IMR-90 (cell line): ENCODE data around the gene PRKCH. TPM values are rescaled to one million over a fixed set of nuclear protein-coding genes. Genes with fewer than 3 reads are reported as not detected.
A peak's percentile ranks its signal among the peaks of the same experiment; 100 is the strongest.

Experiments used
- ATAC-seq: fragments of 200-7000 bp; cut with Tn5 transposase; 2 replicates; pipeline ENCODE4 v1.9.1; 2020; ENCODE audit warnings: low read depth, mild to moderate bottlenecking, moderate library complexity
- BruUV-seq: library from RNA; stranded (reverse); fragments of 400-500 nt; replicated peaks from 2 replicates; lab custom pipeline; 2021; lab: Mats Ljungman, UMichigan
- CTCF ChIA-PET: fragments of 300-600 bp; formaldehyde crosslinking; extraction: SDS; loops from one replicate; lab custom pipeline; 2021; ENCODE audit warnings: antibody characterized with exemption; lab: Yijun Ruan, JAX
- POLR2A ChIA-PET: fragments of 300-600 bp; sonication (Branson Sonifier 250); formaldehyde crosslinking; loops from one replicate; lab custom pipeline; 2022; ENCODE audit warnings: antibody characterized with exemption; ENCODE audit not compliant: unreplicated experiment; lab: Charles Lee
- DNase-seq: peaks from one replicate; pipeline ENCODE4 v3.0.0; 2013
- H2AFZ ChIP-seq: replicated peaks from 2 replicates; pipeline ENCODE3; 2013; ENCODE audit warnings: low read length, mild to moderate bottlenecking; ENCODE audit not compliant: poor library complexity
- H2AK5ac ChIP-seq: 2 replicates; pipeline ENCODE4 v1.6.1; 2013; ENCODE audit warnings: low read depth, low read length, inconsistent platforms
- H2AK9ac ChIP-seq: replicated peaks from 2 replicates; pipeline ENCODE3; 2013; ENCODE audit warnings: mild to moderate bottlenecking, low read depth, low read length, moderate library complexity; ENCODE audit not compliant: poor library complexity
- H2BK120ac ChIP-seq: 2 replicates; pipeline ENCODE4 v1.6.1; 2013; ENCODE audit warnings: low read depth, low read length, inconsistent platforms
- H2BK15ac ChIP-seq: 3 replicates; pipeline ENCODE4 v1.6.1; 2013; ENCODE audit warnings: low read depth, low read length, inconsistent platforms
- H2BK20ac ChIP-seq: 2 replicates; pipeline ENCODE4 v1.6.1; 2013; ENCODE audit warnings: low read depth, mild to moderate bottlenecking, inconsistent platforms, low read length, moderate library complexity
- H2BK5ac ChIP-seq: 2 replicates; pipeline ENCODE4 v1.6.1; 2013; ENCODE audit warnings: mild to moderate bottlenecking, low read depth, low read length, inconsistent platforms; ENCODE audit not compliant: poor library complexity, severe bottlenecking
- H3K14ac ChIP-seq: replicated peaks from 2 replicates; pipeline ENCODE4 v1.6.1; 2013; ENCODE audit warnings: low read depth, low read length, inconsistent platforms
- H3K18ac ChIP-seq: 2 replicates; pipeline ENCODE4 v1.6.1; 2013; ENCODE audit warnings: low read depth, low read length, control low read depth
- H3K23ac ChIP-seq: 2 replicates; pipeline ENCODE4 v1.6.1; 2013; ENCODE audit warnings: low read depth, low read length, inconsistent platforms
- H3K27ac ChIP-seq: 2 replicates; pipeline ENCODE4 v1.5.1; 2013; ENCODE audit warnings: mild to moderate bottlenecking, control low read depth, low read length; ENCODE audit not compliant: insufficient read depth
- H3K27me3 ChIP-seq: 2 replicates; pipeline ENCODE4 v1.6.1; 2013; ENCODE audit warnings: low read length; ENCODE audit not compliant: control insufficient read depth, insufficient read depth
- H3K36me3 ChIP-seq: 2 replicates; pipeline ENCODE4 v1.6.1; 2013; ENCODE audit warnings: low read length, mixed read lengths; ENCODE audit not compliant: control insufficient read depth, insufficient read depth
- H3K4ac ChIP-seq: 2 replicates; pipeline ENCODE4 v1.6.1; 2013; ENCODE audit warnings: low read depth, low read length, inconsistent platforms
- H3K4me1 ChIP-seq: 2 replicates; pipeline ENCODE4 v1.6.1; 2013; ENCODE audit warnings: low read length, mixed read lengths; ENCODE audit not compliant: control insufficient read depth, insufficient read depth
- H3K4me2 ChIP-seq: 2 replicates; pipeline ENCODE4 v1.6.1; 2013; ENCODE audit warnings: low read depth, mild to moderate bottlenecking, control low read depth, low read length, moderate library complexity
- H3K4me3 ChIP-seq: 2 replicates; pipeline ENCODE4 v1.5.1; 2013; ENCODE audit warnings: low read depth, mild to moderate bottlenecking, control low read depth, low read length, moderate library complexity; ENCODE audit not compliant: insufficient read depth
- H3K56ac ChIP-seq: 2 replicates; pipeline ENCODE4 v1.6.1; 2013; ENCODE audit warnings: low read length, inconsistent platforms; ENCODE audit not compliant: insufficient read depth; ENCODE audit errors: extremely low read depth
- H3K79me1 ChIP-seq, 2 experiments: 2 replicates each; pipeline ENCODE4 v1.6.1; 2013; ENCODE audit warnings: low read length in 2 of 2, inconsistent platforms in 1 of 2, low read depth in 1 of 2
- H3K9ac ChIP-seq: 2 replicates; pipeline ENCODE4 v1.6.1; 2013; ENCODE audit warnings: low read depth, low read length, control low read depth
- H3K9me1 ChIP-seq: 2 replicates; pipeline ENCODE4 v1.6.1; 2013; ENCODE audit warnings: low read length, inconsistent platforms; ENCODE audit not compliant: insufficient read depth
- H3K9me3 ChIP-seq: 2 replicates; pipeline ENCODE4 v1.6.1; 2013; ENCODE audit warnings: low read length; ENCODE audit not compliant: control insufficient read depth, insufficient read depth
- H4K20me1 ChIP-seq: 2 replicates; pipeline ENCODE4 v1.6.1; 2013; ENCODE audit warnings: low read length, inconsistent platforms; ENCODE audit not compliant: insufficient read depth
- H4K5ac ChIP-seq: 2 replicates; pipeline ENCODE4 v1.6.1; 2013; ENCODE audit warnings: mild to moderate bottlenecking, low read depth, low read length, control low read depth
- H4K8ac ChIP-seq, 2 experiments: 2 replicates each; pipeline ENCODE4 v1.6.1; 2013; ENCODE audit warnings: low read depth in 2 of 2, low read length in 2 of 2, control low read depth in 1 of 2, inconsistent platforms in 1 of 2
- H4K91ac ChIP-seq: 2 replicates; pipeline ENCODE4 v1.6.1; 2013; ENCODE audit warnings: low read depth, low read length, inconsistent platforms; ENCODE audit not compliant: insufficient read depth
- CEBPB ChIP-seq: IDR thresholded peaks from 2 replicates; pipeline ENCODE4 v1.6.1; 2012; ENCODE audit warnings: low read depth, low read length, improper control_type of control experiment
- MAFK ChIP-seq: IDR thresholded peaks from 2 replicates; pipeline ENCODE4 v1.6.1; 2012; ENCODE audit warnings: low read depth, low read length, improper control_type of control experiment
- POLR2A ChIP-seq: IDR thresholded peaks from 2 replicates; pipeline ENCODE4 v1.6.1; 2012; ENCODE audit warnings: mild to moderate bottlenecking, low read depth, low read length
- RFX5 ChIP-seq: IDR thresholded peaks from 2 replicates; pipeline ENCODE4 v1.8.0; 2012; ENCODE audit warnings: low read depth, mild to moderate bottlenecking, low read length, moderate library complexity
- USF2 ChIP-seq: fragments of 150-350 bp; IDR thresholded peaks from 2 replicates; pipeline ENCODE4 v1.6.1; 2017; ENCODE audit warnings: mild to moderate bottlenecking, antibody characterized with exemption, low read length, low read depth
- WGBS, 2 experiments: methylation state at CpG; one replicate each; pipeline versions ENCODE4 v1.1.5 to v1.1.7; 2013; ENCODE audit warnings: missing lambda C conversion rate in 2 of 2; ENCODE audit not compliant: insufficient read length in 1 of 2; ENCODE audit errors: extremely low coverage in 2 of 2; 5-methylcytosine and 5-hydroxymethylcytosine counted together
- dilution Hi-C: fragments of 300-500 bp; cut with HindIII; formaldehyde crosslinking; loops from one replicate; pipeline ENCODE4 v1.14.3; 2018; ENCODE audit warnings: low sequenced_read_pairs; ENCODE audit not compliant: unreplicated experiment
- in situ Hi-C: fragments of 300-500 bp; cut with MboI; formaldehyde crosslinking; loops from 3 replicates; pipeline ENCODE4 v1.14.3; 2019; ENCODE audit warnings: low sequenced_read_pairs, inconsistent platforms, mixed read lengths
- intact Hi-C: fragments of 100-400 bp; cut with micrococcal nuclease; formaldehyde crosslinking; loops from 2 replicates; pipeline ENCODE4 v1.10.0; 2022
- polyA plus RNA-seq, 3 experiments: library from polyadenylated mRNA; depleted of rRNA; stranded (reverse); fragments of >200 nt; gene quantifications; 2 replicates each; pipeline ENCODE4 v1.2.3, GENCODE V29; 2012; ENCODE audit warnings: low replicate concordance in 1 of 3
- total RNA-seq: library from RNA; depleted of rRNA; stranded (reverse); fragments of >200 nt; gene quantifications from 2 replicates; pipeline ENCODE4 v1.2.3, GENCODE V29; 2012
- TF ChIP-seq, protein P1 (sequence below): conservative IDR thresholded peaks from 2 replicates; pipeline ENCODE4 v1.5.1; 2012; ENCODE audit warnings: mild to moderate bottlenecking, low read depth, low read length, improper control_type of control experiment

Gene PRKCH
- total and polyA plus RNA-seq, 2 of the 4 experiments (the other 2 are of a cell fraction): 1.6 to 2.3 TPM

DNA sequence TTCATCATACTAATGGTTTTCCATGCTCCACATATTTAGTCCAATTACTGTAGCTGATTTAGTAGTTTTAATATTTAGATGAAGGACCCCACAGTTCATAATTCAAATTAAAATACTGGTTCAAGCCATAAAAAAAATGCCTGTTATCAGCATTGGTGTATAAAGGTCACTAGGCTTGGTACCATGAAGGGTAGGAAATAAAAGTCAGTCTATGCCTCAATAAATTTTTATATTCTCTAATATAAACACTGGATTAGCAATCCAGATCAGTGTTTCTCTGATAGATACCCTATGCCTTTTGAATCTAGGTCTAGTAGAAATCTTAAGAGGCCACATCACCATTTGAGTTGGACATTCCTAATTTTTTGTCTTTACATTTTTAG is 210.7 kb downstream of the PRKCH start (continued):
- TF ChIP-seq USF2 (no peak), CEBPB (no peak)

DNA sequence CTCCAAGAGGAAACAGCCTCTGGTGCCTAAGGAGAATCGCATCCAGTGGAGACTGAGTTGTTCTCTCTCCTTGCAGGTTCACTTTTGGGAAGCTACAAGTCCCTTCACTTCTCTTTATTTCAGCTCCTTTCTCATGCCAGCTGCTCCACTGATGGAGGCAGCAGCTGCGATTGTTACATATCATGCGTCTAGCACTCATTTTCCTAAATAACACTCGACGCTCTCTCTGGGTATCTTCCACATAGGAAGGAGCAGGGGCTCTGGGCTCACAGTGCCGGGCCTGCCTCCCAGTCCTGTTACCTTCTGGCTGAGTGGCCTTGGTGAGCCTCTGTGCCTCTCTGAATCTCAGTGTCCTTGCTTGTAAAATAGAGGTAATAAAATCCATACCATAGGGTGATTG is 211.4 kb downstream of the PRKCH start:
- H2BK5ac ChIP-seq: no peak overlapping the region
- no peaks in the 10 kb centered on the region for H3K27me3 ChIP-seq
- peak overlapping the region; percentile 53; the same call in 1 of the 3 replicates for H2BK15ac ChIP-seq
- ATAC-seq (no peak), DNase-seq (no peak)
- no peak overlapping the region for H2AK9ac ChIP-seq
- peak overlapping the region; percentile 2 for H3K18ac ChIP-seq
- H3K14ac ChIP-seq: peak overlapping the region; percentile 61; the same call in 1 of the 2 replicates
- H4K20me1 ChIP-seq: no peaks in the 10 kb centered on the region
- H2BK20ac ChIP-seq: 0 out of 2 replicates have a peak overlapping the region, but pooled peaks have one; percentile 20
- H2AFZ ChIP-seq: no peak overlapping the region
- H4K8ac ChIP-seq: peak overlapping the region in 1 of 2 experiments; percentile 53; a peak in 2 of 4 replicates
- no peak for TF ChIP-seq RFX5
- no peak for TF ChIP-seq MAFK
- TF ChIP-seq, protein P1, sequence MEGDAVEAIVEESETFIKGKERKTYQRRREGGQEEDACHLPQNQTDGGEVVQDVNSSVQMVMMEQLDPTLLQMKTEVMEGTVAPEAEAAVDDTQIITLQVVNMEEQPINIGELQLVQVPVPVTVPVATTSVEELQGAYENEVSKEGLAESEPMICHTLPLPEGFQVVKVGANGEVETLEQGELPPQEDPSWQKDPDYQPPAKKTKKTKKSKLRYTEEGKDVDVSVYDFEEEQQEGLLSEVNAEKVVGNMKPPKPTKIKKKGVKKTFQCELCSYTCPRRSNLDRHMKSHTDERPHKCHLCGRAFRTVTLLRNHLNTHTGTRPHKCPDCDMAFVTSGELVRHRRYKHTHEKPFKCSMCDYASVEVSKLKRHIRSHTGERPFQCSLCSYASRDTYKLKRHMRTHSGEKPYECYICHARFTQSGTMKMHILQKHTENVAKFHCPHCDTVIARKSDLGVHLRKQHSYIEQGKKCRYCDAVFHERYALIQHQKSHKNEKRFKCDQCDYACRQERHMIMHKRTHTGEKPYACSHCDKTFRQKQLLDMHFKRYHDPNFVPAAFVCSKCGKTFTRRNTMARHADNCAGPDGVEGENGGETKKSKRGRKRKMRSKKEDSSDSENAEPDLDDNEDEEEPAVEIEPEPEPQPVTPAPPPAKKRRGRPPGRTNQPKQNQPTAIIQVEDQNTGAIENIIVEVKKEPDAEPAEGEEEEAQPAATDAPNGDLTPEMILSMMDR: no peak
- no peak for TF ChIP-seq POLR2A
- H3K27ac ChIP-seq: no peak overlapping the region
- H3K4ac ChIP-seq: peak overlapping the region; percentile 3; the same call in 1 of the 2 replicates
- H3K4me2 ChIP-seq: no peak overlapping the region
- peaks cover 29% of the 10 kb centered on the region for H3K9me1 ChIP-seq
- peak overlapping the region; percentile 1; the same call in 1 of the 2 replicates for H4K5ac ChIP-seq
- no peaks in the 10 kb centered on the region for H3K36me3 ChIP-seq
- 100% methylated on average over 1 of the region's 6 CpGs; no CpG with 5 or more reads in 1 of the 2 experiments for WGBS, 2 experiments
- dilution Hi-C loops (no loop called here), intact Hi-C loops (no loop called here), in situ Hi-C loops (no loop called here)
- no TSS peak for BruUV-seq
- ChIA-PET CTCF (no interaction called here), POLR2A (no interaction called here)
- H3K4me1 ChIP-seq: peaks cover 38% of the 10 kb centered on the region
- peak overlapping the region; percentile 65 for H2AK5ac ChIP-seq
- no peak overlapping the region for H3K23ac ChIP-seq
- peak overlapping the region; percentile 5; the same call in 1 of the 2 replicates for H2BK120ac ChIP-seq
- H3K9ac ChIP-seq: no peak overlapping the region
- H3K56ac ChIP-seq: no peak overlapping the region
- H4K91ac ChIP-seq: peak overlapping the region; percentile 20
- H3K79me1 ChIP-seq: peaks cover 9% of the 10 kb centered on the region in 2 experiments; a peak in 3 of 4 replicates
- no peak overlapping the region for H3K4me3 ChIP-seq
- no peaks in the 10 kb centered on the region for H3K9me3 ChIP-seq
